OCI-LY1 (cell line): ENCODE data around the gene MPLKIP.
"Not testable (repeated sequence)": the region's sequence is repeated elsewhere in the genome, so short reads cannot be mapped to it uniquely, and the experiment has no call there.

ENCODE experiments used
- CTCF ChIP-seq: fragments of 200-600 bp; sonication (generic), shearing (Covaris generic); IDR thresholded peaks from 2 replicates; pipeline ENCODE4 v1.5.1; 2017; ENCODE audit warnings: mild to moderate bottlenecking, antibody characterized with exemption, low read length, moderate library complexity, mixed read lengths
- EZH2 ChIP-seq: fragments of 200-600 bp; sonication (generic), shearing (Covaris generic); IDR thresholded peaks from 2 replicates; pipeline ENCODE4 v1.8.0; 2017; ENCODE audit warnings: borderline replicate concordance, mixed run types, mild to moderate bottlenecking, antibody characterized with exemption, low read length, moderate library complexity, mixed read lengths

DNA sequence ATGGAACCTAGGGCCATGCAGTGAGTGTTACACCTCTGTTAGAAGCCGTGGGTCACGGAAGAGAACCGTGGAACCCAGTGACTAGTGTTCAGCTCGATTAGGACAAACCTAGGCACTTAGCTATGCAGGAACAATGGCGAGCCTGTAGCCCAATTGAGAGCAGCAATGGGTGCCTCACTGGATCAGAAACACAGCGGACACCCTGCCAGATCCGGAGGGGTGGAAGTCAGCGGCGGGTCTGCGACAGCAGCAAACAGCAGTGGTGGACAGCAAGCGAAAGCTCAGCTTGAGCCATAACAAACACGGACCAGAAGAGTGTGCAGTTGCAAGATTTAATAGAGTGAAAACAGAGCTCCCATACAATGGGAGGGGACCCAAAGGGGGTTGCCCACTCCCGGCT lies 38.7 kb upstream of the MPLKIP start:
- TF ChIP-seq EZH2, CTCF: not testable (repeated sequence)
